SIG-M5 treated with dmso at 0.1 percent for 504 hours (cell line): ENCODE results near the gene IGSF23.
"Not testable (repeated sequence)": the region's sequence is repeated elsewhere in the genome, so short reads cannot be mapped to it uniquely, and the experiment has no call there.

ENCODE experiments used
- DNase-seq: peaks from one replicate; lab custom pipeline; 2025; ENCODE audit not compliant: unreplicated experiment; lab: John Stamatoyannopoulos, UW

Gene IGSF23

DNA sequence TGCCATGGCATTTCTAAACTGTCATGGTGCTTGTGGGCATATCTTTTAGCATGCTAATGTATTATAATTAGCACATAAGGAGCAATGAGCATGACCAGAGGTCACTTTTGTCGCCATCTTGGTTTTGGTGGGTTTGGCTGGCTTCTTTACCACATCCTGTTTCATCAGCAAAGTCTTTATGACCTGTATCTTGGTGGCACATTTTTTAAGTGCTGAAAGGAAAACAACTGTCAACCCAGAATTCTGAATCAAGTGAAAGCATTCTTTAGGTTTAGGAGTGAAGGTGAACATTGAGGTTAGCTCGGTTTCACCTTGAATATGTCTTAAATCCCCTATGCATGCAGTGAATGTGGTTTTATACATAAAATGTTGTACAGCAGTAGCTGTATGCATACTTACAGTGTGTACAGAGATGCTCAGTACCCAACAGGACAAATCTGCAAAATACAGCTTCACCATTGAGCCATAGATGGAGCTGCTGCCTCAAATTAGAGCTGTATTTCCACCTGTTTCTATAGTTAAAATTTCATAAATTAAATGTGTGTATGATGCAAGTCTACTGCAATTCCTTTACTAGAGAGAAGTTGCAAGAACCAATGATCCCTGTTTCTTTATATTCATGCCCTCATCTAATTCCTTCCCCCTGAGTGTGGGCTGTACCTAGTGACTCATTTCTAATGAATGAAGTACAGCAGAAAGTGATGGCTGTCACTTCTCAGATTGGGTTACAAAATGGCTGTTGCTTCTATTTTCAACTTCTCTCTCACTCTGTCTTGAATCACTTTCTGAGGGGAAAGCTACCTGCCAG lies 25.2 kb upstream of the IGSF23 start:
- DNase-seq, result peak; percentile 41

GRCh38 chr19:44588771-44589112 lies 24.6 kb upstream of the IGSF23 start:
- no peak for DNase-seq

GRCh38 chr19:44590245-44591059 lies 22.9 kb upstream of the IGSF23 start:
- no peak for DNase-seq

DNA sequence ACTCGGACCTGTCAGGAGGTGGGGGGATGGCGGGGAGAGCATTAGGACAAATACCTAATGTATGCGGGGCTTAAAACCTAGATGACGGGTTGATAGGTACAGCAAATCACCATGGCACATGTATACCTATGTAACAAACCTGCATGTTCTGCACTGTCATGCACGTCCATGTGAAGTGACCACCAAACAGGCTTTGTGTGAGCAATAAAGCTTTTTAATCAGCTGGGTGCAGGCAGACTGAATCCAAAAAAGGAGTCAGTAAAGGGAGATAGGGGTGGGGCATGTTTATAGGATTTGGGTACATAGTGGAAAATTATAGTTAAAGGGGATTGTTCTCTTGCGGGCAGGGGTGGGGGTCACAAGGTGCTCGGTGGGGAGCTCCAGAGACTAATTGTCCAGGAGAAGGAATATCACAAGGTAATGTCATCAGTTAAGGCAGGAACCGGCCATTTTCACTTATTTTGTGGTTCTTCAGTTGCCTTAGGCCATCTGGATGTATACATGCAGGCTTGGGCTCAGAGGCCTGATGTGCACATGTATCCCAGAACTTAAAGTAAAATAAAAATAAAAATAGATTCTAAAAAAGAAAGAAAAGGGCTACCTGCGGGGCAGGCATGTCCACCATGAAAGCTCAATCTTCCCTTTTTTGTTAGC lies 21.9 kb upstream of the IGSF23 start:
- DNase-seq, result not testable (repeated sequence)

DNA sequence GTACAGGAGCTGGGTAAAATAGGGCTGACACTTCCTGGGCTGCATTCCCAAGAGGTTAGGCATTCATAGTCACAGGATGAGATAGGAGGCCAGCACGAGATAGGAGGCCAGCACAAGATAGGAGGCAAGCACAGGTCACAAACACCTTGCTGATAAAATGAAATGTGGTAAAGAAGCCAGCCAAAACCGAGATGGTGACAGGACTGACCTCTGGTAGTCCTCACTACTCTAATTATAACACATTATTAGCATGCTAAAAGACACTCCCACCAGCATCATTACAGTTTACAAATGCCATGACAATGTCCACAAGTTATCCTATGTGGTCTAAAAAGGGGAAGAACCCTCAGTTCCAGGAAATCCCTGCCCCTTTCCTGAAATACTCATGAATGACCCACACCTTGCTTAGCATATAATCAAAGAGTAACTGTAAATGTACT lies 20.9 kb upstream of the IGSF23 start:
- DNase-seq, result no peak

DNA sequence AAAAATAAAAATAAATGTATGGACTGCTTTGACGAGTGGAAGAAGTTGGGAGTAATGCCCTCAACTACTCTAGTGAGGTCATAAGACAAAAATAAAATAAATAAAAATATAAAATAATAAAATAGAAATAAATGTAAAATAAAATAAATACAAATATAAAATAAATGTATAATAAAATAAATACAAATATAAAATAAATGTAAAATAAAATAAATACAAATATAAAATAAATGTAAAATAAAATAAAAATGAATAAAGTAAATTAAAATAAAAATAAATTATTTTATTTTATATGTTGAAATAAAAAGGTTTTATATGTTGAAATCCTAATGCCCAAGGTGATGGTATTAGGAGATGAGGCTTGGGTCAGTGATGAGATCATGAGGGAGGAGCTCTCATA lies 20.1 kb upstream of the IGSF23 start:
- no peak for DNase-seq

DNA sequence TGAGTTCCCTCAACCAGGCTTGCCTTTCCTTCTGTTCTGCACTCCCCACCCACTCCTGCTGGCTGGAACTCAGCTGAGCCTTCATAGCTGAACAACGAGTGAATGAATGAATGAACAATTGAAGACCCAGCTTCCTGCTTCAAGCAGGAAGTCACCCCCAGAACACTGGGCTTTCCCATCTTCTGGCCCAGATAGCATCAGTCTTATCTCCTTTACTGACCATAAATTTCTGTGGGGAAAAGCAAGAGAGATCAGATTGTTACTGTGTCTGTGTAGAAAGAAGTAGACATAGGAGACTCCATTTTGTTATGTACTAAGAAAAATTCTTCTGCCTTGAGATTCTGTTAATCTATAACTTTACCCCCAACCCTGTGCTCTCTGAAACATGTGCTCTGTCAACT lies 19.5 kb upstream of the IGSF23 start:
- not testable (repeated sequence) for DNase-seq

DNA sequence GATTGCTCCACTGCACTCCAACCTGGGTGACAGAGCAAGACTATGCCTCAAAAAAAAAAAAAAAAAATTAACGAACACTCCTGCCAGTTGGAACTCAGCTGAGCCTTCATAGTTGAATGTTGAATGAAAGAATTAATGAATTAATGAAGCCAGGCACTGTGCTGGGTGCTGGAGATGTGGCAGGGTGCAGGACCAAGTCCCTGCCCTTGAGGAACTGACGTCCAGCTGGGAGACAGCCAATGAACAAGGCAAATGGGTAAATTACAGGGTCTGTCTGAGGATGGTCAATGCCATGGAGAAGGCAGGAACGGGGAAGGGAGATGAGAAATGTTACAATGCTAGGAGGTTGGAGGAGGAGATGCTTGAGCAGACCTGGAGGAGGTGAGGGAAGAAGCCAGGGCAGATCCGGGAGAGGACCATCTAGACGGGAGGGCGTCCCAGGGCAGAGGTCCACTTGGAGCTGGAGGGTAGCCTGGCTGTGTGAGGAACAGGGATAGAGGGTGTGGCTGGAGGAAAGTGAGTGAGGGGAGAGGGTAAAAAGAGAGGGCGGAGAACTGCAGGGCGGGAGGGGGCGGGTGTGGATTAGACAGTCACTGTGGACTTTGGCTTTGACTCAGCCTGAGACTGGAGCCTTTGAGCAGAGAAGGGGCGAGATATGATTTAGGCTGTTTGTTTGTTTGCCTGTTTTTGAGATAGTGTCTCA lies 16.8 kb upstream of the IGSF23 start:
- DNase-seq, result no peak

DNA sequence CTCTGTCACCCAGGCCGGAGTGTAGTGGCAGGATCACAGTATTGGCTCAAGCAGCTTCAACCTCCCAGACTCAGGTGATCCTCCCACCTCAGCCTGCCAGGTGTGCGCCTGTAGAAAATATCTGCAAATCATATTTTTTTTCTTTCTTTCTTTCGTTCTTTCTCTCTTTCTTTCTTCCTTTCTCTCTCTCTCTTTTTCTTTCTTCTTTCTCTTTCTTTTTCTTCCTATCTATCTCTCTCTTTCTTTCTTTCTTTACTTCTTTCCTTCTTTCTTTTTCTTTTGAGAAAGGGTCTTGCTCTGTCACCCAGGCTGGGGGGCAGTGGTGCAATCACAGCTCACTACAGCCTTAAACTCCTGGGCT lies 16.3 kb upstream of the IGSF23 start:
- DNase-seq, result no peak

- DNase-seq, result no peak
Measured at GRCh38 chr19:44598355-44598754, 15.0 kb upstream of the IGSF23 start.

GRCh38 chr19:44598880-44599279 lies 14.5 kb upstream of the IGSF23 start:
- DNase-seq, result no peak

GRCh38 chr19:44600466-44600865 lies 12.9 kb upstream of the IGSF23 start:
- no peak for DNase-seq

DNA sequence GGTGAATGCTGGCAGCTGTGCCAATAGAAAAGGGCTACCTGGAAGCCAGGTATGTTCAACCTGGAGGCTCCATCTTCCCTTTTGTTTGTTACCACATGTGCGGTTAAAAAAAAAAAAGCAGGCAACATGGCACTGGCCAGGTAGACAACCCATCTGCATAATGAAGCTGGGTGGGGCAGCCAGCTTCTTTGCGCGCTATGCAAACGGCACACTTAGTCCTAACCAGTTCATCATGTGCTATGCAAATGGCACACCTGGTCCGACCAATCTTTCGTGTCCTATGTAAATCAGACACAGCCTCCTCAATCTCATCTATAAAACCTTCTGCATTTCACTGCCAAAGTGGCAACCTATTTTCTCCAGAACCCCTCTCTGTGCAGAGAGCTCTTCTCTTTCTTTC lies 11.3 kb upstream of the IGSF23 start:
- DNase-seq, result no peak

DNA sequence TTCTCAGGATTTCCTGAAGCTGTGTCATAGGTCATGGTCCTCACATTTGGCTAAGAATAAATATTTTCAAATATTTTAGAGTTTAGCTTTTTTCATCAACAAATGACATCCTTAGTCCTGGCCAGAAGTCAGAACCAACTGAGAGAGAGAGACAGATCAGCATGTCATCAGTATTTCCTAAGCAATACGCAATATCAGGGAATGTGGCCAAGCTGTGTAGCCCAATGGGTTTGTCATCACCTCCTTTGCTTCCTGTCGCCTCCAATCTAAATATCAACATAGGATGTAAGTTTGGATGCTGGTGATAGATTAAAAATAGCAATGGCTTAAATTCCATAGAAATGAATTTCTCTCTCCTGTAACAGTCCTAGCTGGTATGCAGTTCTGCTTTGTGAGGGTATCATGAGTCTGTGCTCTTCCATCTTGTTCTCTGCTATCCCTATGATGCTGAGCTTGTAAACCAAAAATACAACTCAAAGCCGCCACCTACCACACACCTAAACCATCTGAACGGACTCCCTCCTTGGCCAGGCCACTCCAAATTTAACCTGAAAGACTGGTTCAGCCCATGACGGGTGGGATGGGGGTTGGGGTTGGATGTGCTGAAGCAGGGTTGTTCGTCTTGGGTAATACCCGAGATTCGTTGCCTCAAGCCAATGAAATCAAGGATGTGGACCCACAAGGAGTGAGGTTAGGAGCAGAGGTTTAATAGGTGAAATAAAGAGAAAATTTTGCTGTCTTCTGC lies 10.0 kb upstream of the IGSF23 start:
- no peak for DNase-seq

- no peak for DNase-seq
Measured at GRCh38 chr19:44604241-44604640, 9.1 kb upstream of the IGSF23 start.

DNA sequence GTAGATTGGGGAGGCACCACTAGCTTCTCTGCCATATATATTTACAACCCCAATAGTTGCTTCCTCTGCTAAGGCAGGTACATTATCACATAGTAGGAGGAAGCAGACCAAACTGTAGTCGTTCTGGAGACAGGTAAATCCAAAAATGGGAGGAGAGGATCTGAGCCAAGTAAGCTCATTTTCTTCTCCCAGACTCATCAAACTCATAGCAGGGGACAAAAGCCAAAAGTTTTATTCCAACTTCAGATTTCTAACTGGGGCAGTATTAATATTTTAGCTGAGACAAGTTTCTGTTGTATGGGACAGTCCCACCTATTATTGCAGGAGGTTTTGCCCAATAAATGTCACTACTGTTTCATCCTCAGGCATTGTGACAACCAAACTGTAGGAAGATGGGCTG lies 7.8 kb upstream of the IGSF23 start:
- no peak for DNase-seq

- no peak for DNase-seq
Measured at GRCh38 chr19:44607049-44607448, 6.3 kb upstream of the IGSF23 start.

GRCh38 chr19:44607917-44608316 lies 5.4 kb upstream of the IGSF23 start:
- DNase-seq, result no peak

DNA sequence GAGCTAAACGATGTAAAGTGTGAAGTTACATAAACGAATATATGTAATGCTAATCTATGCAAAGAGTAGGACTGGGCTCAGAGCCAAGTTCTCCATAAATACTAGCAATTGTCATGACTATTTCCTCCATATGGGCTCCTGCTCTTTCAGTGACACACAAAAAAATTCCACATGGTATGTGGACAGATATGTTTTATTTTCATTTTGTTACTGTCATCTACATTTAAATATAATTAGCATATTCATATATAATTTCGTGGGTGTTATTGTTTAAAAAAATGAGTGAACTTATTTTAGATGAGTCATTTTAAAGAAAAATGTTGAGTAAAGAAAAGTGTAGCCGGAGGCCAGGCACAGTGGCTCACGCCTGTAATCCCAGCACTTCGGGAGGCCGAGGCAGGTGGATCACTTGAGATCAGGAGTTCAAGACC lies 5.0 kb upstream of the IGSF23 start:
- no peak for DNase-seq

- DNase-seq, result no peak
Measured at GRCh38 chr19:44609219-44609618, 4.1 kb upstream of the IGSF23 start.

DNA sequence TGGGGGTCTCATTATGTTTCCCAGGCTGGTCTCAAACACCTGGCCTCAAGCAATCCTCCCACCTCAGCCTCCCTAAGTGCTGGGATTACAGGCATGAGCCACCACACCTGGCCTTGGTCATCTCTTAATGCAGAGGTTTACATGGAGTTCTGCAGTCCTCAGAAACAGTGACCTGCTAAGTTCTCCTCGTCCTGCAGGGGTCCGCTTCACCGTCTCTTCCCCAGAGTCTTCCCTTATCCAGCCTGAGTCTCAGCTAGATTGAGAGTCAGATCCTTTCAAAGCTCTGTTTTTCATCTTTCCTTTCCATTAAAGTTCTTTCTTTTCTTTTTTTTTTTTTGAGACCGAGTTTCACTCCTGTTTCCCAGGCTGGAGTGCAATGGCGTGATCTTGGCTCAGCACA lies 2.9 kb upstream of the IGSF23 start:
- not testable (repeated sequence) for DNase-seq
